Epithelial cell of esophagus (primary cell): ENCODE measurements around the gene CLEC4G.
"Not testable (repeated sequence)": the region's sequence is repeated elsewhere in the genome, so short reads cannot be mapped to it uniquely, and the experiment has no call there.

Experiments used
- DNase-seq: peaks from one replicate; pipeline ENCODE4 v3.0.0; 2010; ENCODE audit warnings: low read depth
- H3K4me3 ChIP-seq: 2 replicates; pipeline ENCODE4 v1.5.1; 2011; ENCODE audit warnings: mild to moderate bottlenecking, low read length, control low read depth
- CTCF ChIP-seq: IDR thresholded peaks from 2 replicates; pipeline ENCODE4 v1.5.1; 2011; ENCODE audit warnings: low read depth, mild to moderate bottlenecking, low read length, control low read depth, inconsistent platforms; ENCODE audit not compliant: insufficient read depth; ENCODE audit errors: missing control alignments

Gene CLEC4G

GRCh38 chr19:7746903-7747884 lies 15.3 kb upstream of the CLEC4G start, which contains the start of gene CD209:
Gene CD209, minus strand, starts transcription at chr19:7747534. Its CDS starts 23 bp downstream, at chr19:7747511.
- DNase-seq, result no peak
- H3K4me3 ChIP-seq, result no peak within 1 kb of the TSS
- no peak for TF ChIP-seq CTCF

GRCh38 chr19:7746306-7746705 lies 14.4 kb upstream of the CLEC4G start:
- not testable (repeated sequence) for DNase-seq

GRCh38 chr19:7744871-7745650 lies 13.2 kb upstream of the CLEC4G start:
- no peak overlapping the region for H3K4me3 ChIP-seq
- no peak for TF ChIP-seq CTCF
- DNase-seq, result no peak

More at GRCh38 chr19:7746306-7746705, 14.4 kb upstream of the CLEC4G start:
- not testable (repeated sequence) for H3K4me3 ChIP-seq

- H3K4me3 ChIP-seq, result no peak overlapping the region
- TF ChIP-seq CTCF, result no peak
- DNase-seq, result no peak
These were observed 12.4 kb upstream of the CLEC4G start for GRCh38 chr19:7744199-7744786.

- H3K4me3 ChIP-seq, result no peak overlapping the region
- DNase-seq, result no peak
- TF ChIP-seq CTCF, result no peak
These were observed 11.5 kb upstream of the CLEC4G start for GRCh38 chr19:7743425-7743841.

GRCh38 chr19:7742991-7743390 lies 11.1 kb upstream of the CLEC4G start:
- no peak overlapping the region for H3K4me3 ChIP-seq
- no peak for TF ChIP-seq CTCF
- no peak for DNase-seq

- no peak overlapping the region for H3K4me3 ChIP-seq
- no peak for TF ChIP-seq CTCF
- no peak for DNase-seq
These were observed 10.7 kb upstream of the CLEC4G start for GRCh38 chr19:7742575-7742974.
